ENCODE measurements around the gene PRR20G.

PRR20G gene

DNA sequence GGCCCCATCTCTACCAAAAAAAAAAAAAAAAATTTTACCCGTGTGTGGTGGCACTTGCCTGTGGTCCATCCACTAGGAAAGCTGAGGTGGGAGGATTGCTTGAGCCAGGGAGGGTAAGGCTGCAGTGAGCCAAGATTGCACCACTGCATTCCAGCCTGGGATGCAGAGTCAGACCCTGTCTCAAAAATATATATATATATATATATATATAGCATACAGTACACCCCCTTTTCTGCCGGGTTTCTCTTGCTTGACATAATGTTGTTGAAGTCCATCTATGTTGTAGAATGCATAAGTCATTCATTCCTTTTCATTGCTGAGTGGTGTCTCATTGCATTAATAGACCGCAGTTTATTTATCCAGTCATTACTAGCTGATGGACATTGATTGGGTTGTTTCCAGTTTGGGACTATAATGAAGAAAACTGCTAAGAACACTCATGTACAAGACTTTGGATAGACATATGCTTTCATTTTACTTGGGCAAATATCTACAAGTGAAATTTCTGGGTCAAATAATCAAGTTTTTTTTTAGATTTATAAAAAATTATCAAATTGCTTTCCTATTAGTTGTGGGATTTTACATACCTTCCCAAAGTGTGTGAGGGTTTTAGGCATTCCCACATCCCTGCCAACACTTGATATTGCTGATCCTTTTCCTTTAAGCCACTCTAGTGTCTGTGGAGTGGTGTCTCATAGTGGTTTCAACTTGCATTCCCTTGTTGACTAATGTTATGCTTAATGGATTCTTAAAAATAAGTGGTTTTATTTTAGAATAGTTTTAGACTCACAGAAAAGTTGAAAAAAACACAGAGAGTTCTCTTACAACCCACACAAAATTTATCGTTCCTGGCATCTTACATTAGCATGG, 2.1 kb upstream of the PRR20G start:
- no peaks in the 10 kb centered on the region for H3K9me3 ChIP-seq
- no peaks in the 10 kb centered on the region for H3K36me3 ChIP-seq
- no peak overlapping the region for H3K4me3 ChIP-seq (ENCODE audit: low read depth in 1 of 2, low read length in 1 of 2)
- H3K27me3 ChIP-seq: no peaks in the 10 kb centered on the region
- TF ChIP-seq, protein P1, sequence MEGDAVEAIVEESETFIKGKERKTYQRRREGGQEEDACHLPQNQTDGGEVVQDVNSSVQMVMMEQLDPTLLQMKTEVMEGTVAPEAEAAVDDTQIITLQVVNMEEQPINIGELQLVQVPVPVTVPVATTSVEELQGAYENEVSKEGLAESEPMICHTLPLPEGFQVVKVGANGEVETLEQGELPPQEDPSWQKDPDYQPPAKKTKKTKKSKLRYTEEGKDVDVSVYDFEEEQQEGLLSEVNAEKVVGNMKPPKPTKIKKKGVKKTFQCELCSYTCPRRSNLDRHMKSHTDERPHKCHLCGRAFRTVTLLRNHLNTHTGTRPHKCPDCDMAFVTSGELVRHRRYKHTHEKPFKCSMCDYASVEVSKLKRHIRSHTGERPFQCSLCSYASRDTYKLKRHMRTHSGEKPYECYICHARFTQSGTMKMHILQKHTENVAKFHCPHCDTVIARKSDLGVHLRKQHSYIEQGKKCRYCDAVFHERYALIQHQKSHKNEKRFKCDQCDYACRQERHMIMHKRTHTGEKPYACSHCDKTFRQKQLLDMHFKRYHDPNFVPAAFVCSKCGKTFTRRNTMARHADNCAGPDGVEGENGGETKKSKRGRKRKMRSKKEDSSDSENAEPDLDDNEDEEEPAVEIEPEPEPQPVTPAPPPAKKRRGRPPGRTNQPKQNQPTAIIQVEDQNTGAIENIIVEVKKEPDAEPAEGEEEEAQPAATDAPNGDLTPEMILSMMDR (IDR thresholded peaks at IDR 0.05): no peak
- no peaks in the 10 kb centered on the region for H3K4me1 ChIP-seq (ENCODE audit: control insufficient read depth in 1 of 2, insufficient read depth in 1 of 2, low read depth in 1 of 2, low read length in 1 of 2)
- H3K27ac ChIP-seq: no peak overlapping the region

DNA sequence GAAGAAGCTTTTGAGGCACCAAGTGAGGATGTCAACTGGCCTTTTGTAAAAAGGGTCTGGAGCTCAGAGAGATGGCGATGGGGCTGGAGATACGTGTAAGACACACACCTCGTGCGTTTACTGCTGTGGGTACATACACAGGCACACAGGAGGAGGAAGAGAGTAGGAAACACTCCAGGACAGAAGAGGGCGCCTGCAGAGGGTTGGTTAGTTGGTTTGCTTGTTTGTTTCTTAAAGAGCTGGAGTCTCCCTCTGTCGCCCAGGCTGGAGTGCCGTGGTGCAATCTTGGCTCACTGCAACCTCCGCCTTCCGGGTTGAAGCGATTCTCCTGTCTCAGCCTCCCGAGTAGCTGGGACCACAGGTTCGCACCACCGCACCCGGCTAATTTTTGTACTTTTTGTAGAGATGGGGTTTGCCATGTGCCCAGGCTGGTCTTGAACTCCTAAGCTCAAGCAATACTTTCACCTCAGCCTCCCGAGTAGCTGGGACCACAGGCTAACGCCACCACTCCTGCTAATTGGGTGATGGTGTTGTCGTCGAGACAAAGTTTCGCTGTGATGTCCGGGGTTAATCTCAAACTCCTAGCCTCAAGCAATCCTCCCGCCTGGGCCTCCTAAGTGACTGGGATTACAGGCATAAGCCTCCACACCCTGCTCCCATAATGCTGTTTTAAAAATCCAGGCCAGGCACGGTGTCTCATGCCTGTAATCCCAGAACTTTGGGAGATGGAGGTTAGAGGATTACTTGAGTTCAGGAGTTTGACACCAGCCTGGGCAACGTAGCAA, 1.3 kb upstream of the PRR20G start:
- Histone ChIP-seq H3K4me3 (ENCODE audit: low read depth in 1 of 2, low read length in 1 of 2) (no peak overlapping the region), H3K4me1 (ENCODE audit: control insufficient read depth in 1 of 2, insufficient read depth in 1 of 2, low read depth in 1 of 2, low read length in 1 of 2) (no peaks in the 10 kb centered on the region), H3K36me3 (no peaks in the 10 kb centered on the region), H3K27ac (no peak overlapping the region), H3K9me3 (no peaks in the 10 kb centered on the region), H3K27me3 (no peaks in the 10 kb centered on the region)
- TF ChIP-seq, protein P1 (IDR thresholded peaks at IDR 0.05): no peak

DNA sequence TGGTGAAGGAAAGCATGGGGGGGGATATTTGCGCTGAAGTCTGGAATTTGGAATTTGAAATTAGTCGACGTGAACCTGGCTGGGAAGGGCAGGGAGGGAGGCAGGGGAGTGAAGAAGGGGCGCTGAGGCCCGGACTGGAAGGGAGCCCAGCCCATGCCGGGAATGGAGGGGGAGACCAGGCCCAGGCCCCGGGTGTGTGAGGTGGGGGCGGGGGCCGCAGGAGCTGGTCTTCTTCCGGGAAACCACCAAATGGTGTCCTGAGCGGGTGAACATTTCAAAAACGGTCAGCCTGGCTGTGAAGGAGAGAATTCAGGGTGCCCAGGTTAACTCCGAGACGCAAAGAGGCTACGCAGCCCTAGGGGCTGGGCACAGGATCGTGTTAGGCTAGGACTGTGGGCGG, 497 bp upstream of the PRR20G start:
- H3K4me3 ChIP-seq (ENCODE audit: low read depth in 1 of 2, low read length in 1 of 2): no peak overlapping the region
- no peak overlapping the region for H3K27ac ChIP-seq
- TF ChIP-seq, protein P1 (IDR thresholded peaks at IDR 0.05): no peak
- H3K36me3 ChIP-seq: no peaks in the 10 kb centered on the region
- H3K27me3 ChIP-seq: no peaks in the 10 kb centered on the region
- H3K4me1 ChIP-seq (ENCODE audit: control insufficient read depth in 1 of 2, insufficient read depth in 1 of 2, low read depth in 1 of 2, low read length in 1 of 2): no peaks in the 10 kb centered on the region
- H3K9me3 ChIP-seq: no peaks in the 10 kb centered on the region

DNA sequence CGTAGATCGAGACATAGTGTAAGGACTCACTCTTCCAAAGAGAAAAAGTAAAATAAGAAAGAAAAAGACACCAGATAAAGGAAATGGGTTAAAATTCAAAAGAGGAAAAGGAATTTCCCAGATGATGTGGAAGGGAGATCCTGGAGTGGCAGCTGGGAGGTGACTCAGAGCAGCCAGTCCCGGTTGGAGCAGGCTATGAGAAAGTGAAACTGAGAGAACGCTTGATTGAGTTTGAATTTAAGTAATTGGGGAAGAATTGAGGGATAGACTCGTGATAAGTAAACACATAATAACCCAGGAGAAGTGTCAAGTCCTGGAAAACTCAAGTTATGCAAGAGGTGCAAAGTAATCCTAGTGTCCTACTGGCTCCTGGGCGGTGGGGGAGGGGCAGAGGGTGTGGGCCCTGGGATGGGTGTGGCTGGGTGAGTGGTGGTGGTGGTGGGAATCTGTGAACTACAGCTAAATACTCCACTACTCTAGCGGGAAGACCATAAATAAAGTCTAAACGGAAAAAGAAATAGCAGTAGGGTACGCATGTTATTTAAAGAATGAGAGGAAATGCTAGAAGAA, 1.2 kb downstream of the PRR20G start:
- Histone ChIP-seq H3K27ac (no peak overlapping the region), H3K9me3 (no peaks in the 10 kb centered on the region), H3K36me3 (no peaks in the 10 kb centered on the region), H3K4me3 (ENCODE audit: low read depth in 1 of 2, low read length in 1 of 2) (no peak overlapping the region), H3K4me1 (ENCODE audit: control insufficient read depth in 1 of 2, insufficient read depth in 1 of 2, low read depth in 1 of 2, low read length in 1 of 2) (no peaks in the 10 kb centered on the region), H3K27me3 (no peaks in the 10 kb centered on the region)
- TF ChIP-seq, protein P1 (IDR thresholded peaks at IDR 0.05): no peak

DNA sequence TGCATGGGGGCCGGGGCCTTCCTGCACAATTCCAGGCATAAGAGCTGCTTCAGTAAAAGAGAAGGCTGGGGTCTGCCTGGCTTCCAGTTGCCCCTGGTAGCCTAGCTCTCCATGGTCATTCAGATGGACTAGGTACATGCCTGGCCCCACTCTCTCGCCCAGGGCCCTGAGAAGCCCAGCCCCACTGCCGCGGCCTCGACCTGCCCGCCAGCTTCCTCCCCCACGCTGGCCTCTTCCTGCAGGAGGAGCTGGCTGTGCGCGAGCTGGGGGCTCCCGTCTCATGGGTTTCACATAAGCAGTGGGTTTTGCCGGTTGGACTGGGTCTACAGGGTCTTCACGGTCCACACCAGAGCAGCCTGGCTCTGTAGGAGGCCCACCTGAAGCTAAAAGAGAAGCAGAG, 3.6 kb downstream of the PRR20G start:
- Histone ChIP-seq H3K27me3 (no peaks in the 10 kb centered on the region), H3K4me1 (ENCODE audit: control insufficient read depth in 1 of 2, insufficient read depth in 1 of 2, low read depth in 1 of 2, low read length in 1 of 2) (no peaks in the 10 kb centered on the region), H3K36me3 (no peaks in the 10 kb centered on the region), H3K27ac (no peak overlapping the region), H3K4me3 (ENCODE audit: low read depth in 1 of 2, low read length in 1 of 2) (no peak overlapping the region), H3K9me3 (no peaks in the 10 kb centered on the region)
- TF ChIP-seq, protein P1 (IDR thresholded peaks at IDR 0.05): no peak

All from neutrophil (primary cell).